GM06990 (cell line): ENCODE measurements around the gene ADPRH.

ENCODE experiments used
- DNase-seq: peaks from one replicate; pipeline ENCODE4 v3.0.0-alpha.2; 2011; ENCODE audit not compliant: insufficient read length; ENCODE audit errors: extremely low read depth
- H3K27me3 ChIP-seq: replicated peaks from 2 replicates; pipeline ENCODE4 v1.6.0; 2011; ENCODE audit warnings: low read length; ENCODE audit not compliant: control insufficient read depth, insufficient read depth
- H3K36me3 ChIP-seq: 2 replicates; pipeline ENCODE4 v1.5.1; 2011; ENCODE audit warnings: low read length; ENCODE audit not compliant: control insufficient read depth, insufficient read depth
- H3K4me3 ChIP-seq: replicated peaks from 2 replicates; pipeline ENCODE4 v1.5.1; 2011; ENCODE audit warnings: low read depth, mild to moderate bottlenecking, control low read depth, low read length
- CTCF ChIP-seq: IDR thresholded peaks from 2 replicates; pipeline ENCODE4 v1.5.1; 2011; ENCODE audit warnings: low read length, control low read depth, mild to moderate bottlenecking, inconsistent platforms; ENCODE audit not compliant: insufficient read depth, poor library complexity, severe bottlenecking

Gene ADPRH

GRCh38 chr3:119575507-119575906, 3.8 kb upstream of the ADPRH start:
- Histone ChIP-seq H3K27me3 (no peaks in the 10 kb centered on the region), H3K4me3 (no peak overlapping the region), H3K36me3 (no peaks in the 10 kb centered on the region)
- no peak for TF ChIP-seq CTCF
- DNase-seq: no peak

GRCh38 chr3:119580067-119580760, 922 bp downstream of the ADPRH start:
- peak overlapping the region; percentile 76 for H3K4me3 ChIP-seq
- no peak for DNase-seq
- no peaks in the 10 kb centered on the region; the same call in 1 of the 2 replicates for H3K36me3 ChIP-seq
- no peak for TF ChIP-seq CTCF
- no peaks in the 10 kb centered on the region for H3K27me3 ChIP-seq

- TF ChIP-seq CTCF: no peak
- no peak for DNase-seq
Measured at GRCh38 chr3:119582178-119582577, 2.9 kb downstream of the ADPRH start.

GRCh38 chr3:119585208-119585607, 5.9 kb downstream of the ADPRH start:
- TF ChIP-seq CTCF: no peak
- DNase-seq: no peak
- no peak overlapping the region for H3K4me3 ChIP-seq
- H3K27me3 ChIP-seq: no peaks in the 10 kb centered on the region
- peaks cover 11% of the 10 kb centered on the region for H3K36me3 ChIP-seq

More at GRCh38 chr3:119582178-119582577, 2.9 kb downstream of the ADPRH start:
- no peak overlapping the region for H3K4me3 ChIP-seq
- peaks cover 6% of the 10 kb centered on the region for H3K36me3 ChIP-seq
- H3K27me3 ChIP-seq: no peaks in the 10 kb centered on the region

- peaks cover 11% of the 10 kb centered on the region for H3K36me3 ChIP-seq
- DNase-seq: no peak
- H3K27me3 ChIP-seq: no peaks in the 10 kb centered on the region
- H3K4me3 ChIP-seq: no peak overlapping the region
- TF ChIP-seq CTCF: no peak
Measured at GRCh38 chr3:119585856-119586570, 6.7 kb downstream of the ADPRH start.
